Type B pancreatic cell (in vitro differentiated cells): ENCODE results near the gene CLEC18B. TPM values are rescaled to one million over a fixed set of nuclear protein-coding genes. Genes with fewer than 3 reads are reported as not detected.
"Not testable (repeated sequence)": the region's sequence is repeated elsewhere in the genome, so short reads cannot be mapped to it uniquely, and the experiment has no call there.

Experiments used
- DNase-seq: peaks from one replicate; pipeline ENCODE4 v3.0.0; 2021; ENCODE audit warnings: mixed read lengths; ENCODE audit not compliant: unreplicated experiment; ENCODE audit errors: extremely low spot score
- H3K27ac Mint-ChIP-seq: 2 replicates; pipeline ENCODE4 v1.8.0; 2021; ENCODE audit warnings: mild to moderate bottlenecking, mixed read lengths
- H3K27me3 Mint-ChIP-seq: 2 replicates; pipeline ENCODE4 v1.8.0; 2021; ENCODE audit warnings: mixed read lengths
- H3K36me3 Mint-ChIP-seq: 2 replicates; pipeline ENCODE4 v1.8.0; 2021; ENCODE audit warnings: mixed read lengths
- H3K4me1 Mint-ChIP-seq: one replicate; pipeline ENCODE4 v1.8.0; 2021; ENCODE audit warnings: mixed read lengths; ENCODE audit not compliant: unreplicated experiment
- H3K4me3 Mint-ChIP-seq: 2 replicates; pipeline ENCODE4 v1.8.0; 2021; ENCODE audit warnings: mild to moderate bottlenecking, mixed read lengths
- H3K9me3 Mint-ChIP-seq: 2 replicates; pipeline ENCODE4 v1.8.0; 2021; ENCODE audit warnings: mixed read lengths
- total RNA-seq: library from RNA; stranded (reverse); gene quantifications from 2 replicates; pipeline ENCODE4 v1.2.1, GENCODE V29; 2021; ENCODE audit warnings: low replicate concordance
- TF ChIP-seq, protein P1 (sequence below): fragments of 200-600 bp; sonication (generic); conservative IDR thresholded peaks from 2 replicates; pipeline ENCODE4 v1.5.0; 2021; ENCODE audit warnings: antibody characterized with exemption, mild to moderate bottlenecking

CLEC18B gene
- total RNA-seq, 1 donor from 2014 or later: 8.2 TPM

DNA sequence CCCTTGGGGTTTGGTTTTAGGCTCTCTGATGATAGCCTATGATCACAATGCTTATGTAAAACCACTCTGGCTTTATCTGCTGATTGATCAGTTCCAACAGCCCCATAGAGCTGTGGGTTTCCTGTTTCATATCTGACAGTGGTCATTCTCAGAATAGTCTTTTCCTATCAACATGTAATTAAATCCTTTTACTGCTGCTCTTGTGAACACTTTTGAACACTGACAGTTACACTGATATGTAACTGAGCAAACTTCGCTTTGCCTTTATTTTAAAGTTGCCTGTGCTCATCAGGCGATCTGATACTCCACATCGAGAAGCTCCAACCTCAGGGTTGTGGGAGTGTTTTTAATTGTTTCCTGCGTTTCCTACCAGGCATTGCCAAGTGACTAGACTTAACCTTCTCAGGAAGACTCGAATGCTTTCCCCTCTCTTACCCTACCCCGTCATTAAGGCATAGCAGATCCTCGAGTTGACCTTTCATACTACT, 17.3 kb upstream of the CLEC18B start:
- Mint-ChIP-seq H3K9me3 (no peaks in the 10 kb centered on the region), H3K4me3 (no peak overlapping the region), H3K27me3 (no peaks in the 10 kb centered on the region), H3K27ac (no peak overlapping the region), H3K4me1 (peaks cover 5% of the 10 kb centered on the region), H3K36me3 (peaks cover 17% of the 10 kb centered on the region)
- DNase-seq: no peak
- TF ChIP-seq, protein P1, sequence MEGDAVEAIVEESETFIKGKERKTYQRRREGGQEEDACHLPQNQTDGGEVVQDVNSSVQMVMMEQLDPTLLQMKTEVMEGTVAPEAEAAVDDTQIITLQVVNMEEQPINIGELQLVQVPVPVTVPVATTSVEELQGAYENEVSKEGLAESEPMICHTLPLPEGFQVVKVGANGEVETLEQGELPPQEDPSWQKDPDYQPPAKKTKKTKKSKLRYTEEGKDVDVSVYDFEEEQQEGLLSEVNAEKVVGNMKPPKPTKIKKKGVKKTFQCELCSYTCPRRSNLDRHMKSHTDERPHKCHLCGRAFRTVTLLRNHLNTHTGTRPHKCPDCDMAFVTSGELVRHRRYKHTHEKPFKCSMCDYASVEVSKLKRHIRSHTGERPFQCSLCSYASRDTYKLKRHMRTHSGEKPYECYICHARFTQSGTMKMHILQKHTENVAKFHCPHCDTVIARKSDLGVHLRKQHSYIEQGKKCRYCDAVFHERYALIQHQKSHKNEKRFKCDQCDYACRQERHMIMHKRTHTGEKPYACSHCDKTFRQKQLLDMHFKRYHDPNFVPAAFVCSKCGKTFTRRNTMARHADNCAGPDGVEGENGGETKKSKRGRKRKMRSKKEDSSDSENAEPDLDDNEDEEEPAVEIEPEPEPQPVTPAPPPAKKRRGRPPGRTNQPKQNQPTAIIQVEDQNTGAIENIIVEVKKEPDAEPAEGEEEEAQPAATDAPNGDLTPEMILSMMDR: no peak

GRCh38 chr16:74431516-74431915, 10.2 kb upstream of the CLEC18B start:
- Mint-ChIP-seq H3K4me3 (no peak overlapping the region), H3K27me3 (no peaks in the 10 kb centered on the region), H3K27ac (no peak overlapping the region), H3K36me3 (peaks cover 4% of the 10 kb centered on the region), H3K9me3 (no peaks in the 10 kb centered on the region), H3K4me1 (peaks cover 7% of the 10 kb centered on the region)
- DNase-seq: no peak
- TF ChIP-seq, protein P1: no peak

- H3K27ac Mint-ChIP-seq, H3K4me3 Mint-ChIP-seq, H3K4me1 Mint-ChIP-seq, DNase-seq, H3K9me3 Mint-ChIP-seq, H3K36me3 Mint-ChIP-seq, H3K27me3 Mint-ChIP-seq: not testable (repeated sequence)
- TF ChIP-seq, protein P1: peak; percentile 89
These were observed 8.9 kb upstream of the CLEC18B start for GRCh38 chr16:74430036-74430712.

GRCh38 chr16:74428493-74428892, 7.2 kb upstream of the CLEC18B start:
- H3K9me3 Mint-ChIP-seq, DNase-seq, H3K4me1 Mint-ChIP-seq, H3K4me3 Mint-ChIP-seq, H3K27me3 Mint-ChIP-seq, H3K27ac Mint-ChIP-seq, H3K36me3 Mint-ChIP-seq: not testable (repeated sequence)

DNA sequence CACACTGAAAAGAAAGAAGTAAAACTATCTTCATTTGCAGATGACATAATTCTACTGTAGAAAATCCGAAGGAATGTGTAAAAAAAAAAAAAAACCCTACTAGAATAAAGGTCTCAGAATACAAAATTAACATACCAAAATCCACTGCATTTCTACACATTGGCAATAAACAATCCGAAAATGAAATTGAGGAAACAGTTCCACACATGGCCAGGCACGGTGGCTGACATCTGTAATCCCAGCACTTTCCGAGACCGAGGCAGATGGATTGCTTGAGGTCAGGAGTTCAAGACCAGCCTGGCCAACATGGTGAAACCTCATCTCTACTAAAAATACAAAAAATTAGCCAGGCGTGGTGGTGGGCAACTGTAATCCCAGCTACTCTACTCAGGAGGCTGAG, 4.5 kb upstream of the CLEC18B start:
- H3K27me3 Mint-ChIP-seq, H3K4me1 Mint-ChIP-seq, DNase-seq, H3K4me3 Mint-ChIP-seq, H3K27ac Mint-ChIP-seq, H3K9me3 Mint-ChIP-seq, H3K36me3 Mint-ChIP-seq: not testable (repeated sequence)

- H3K27me3 Mint-ChIP-seq, H3K36me3 Mint-ChIP-seq, DNase-seq, H3K27ac Mint-ChIP-seq, H3K4me1 Mint-ChIP-seq, H3K9me3 Mint-ChIP-seq, H3K4me3 Mint-ChIP-seq: not testable (repeated sequence)
These were observed 2.4 kb upstream of the CLEC18B start for GRCh38 chr16:74423721-74424120.

- H3K27me3 Mint-ChIP-seq, H3K4me1 Mint-ChIP-seq, H3K4me3 Mint-ChIP-seq, H3K27ac Mint-ChIP-seq, DNase-seq, H3K36me3 Mint-ChIP-seq, H3K9me3 Mint-ChIP-seq: not testable (repeated sequence)
These were observed 808 bp upstream of the CLEC18B start for GRCh38 chr16:74422086-74422485.

DNA sequence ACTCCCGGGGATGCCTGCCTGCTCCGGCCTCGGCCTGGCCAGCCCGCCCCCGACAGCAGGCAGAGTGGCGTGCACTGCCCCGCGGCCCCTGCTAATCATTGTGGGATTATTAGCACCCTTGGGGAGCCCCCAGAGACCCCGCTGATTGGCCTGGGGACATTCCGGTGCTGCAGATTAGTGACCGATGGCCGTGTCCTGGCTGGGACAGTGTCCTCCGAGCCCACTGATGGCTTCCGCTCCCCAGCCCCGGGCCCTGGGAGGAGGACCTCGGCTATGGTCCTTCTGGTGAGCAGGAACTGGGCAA, 156 bp upstream of the CLEC18B start:
- H3K4me3 Mint-ChIP-seq, H3K9me3 Mint-ChIP-seq, H3K27ac Mint-ChIP-seq, H3K36me3 Mint-ChIP-seq, DNase-seq, H3K27me3 Mint-ChIP-seq, H3K4me1 Mint-ChIP-seq: not testable (repeated sequence)

DNA sequence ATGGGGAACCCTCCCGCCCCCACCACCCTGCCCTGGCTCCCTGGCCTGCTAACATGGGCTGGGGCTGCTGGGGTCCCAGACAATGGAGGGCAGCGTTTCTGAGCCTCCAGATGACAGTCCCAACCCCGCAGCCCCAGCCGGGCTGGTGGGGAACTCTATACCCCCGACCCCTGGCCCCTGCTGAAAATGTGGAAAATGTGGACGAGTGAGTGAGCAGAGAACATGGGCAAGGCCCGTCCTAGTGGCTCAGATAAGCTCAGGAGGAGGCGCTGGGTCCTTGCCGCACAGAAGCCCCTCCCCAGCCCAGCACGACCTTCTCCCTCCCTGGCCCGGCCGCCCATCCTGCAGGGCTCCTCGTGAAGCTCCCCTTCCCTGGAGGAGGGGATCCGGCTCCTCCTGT, 1.5 kb downstream of the CLEC18B start:
- DNase-seq, H3K36me3 Mint-ChIP-seq, H3K27ac Mint-ChIP-seq, H3K27me3 Mint-ChIP-seq, H3K4me3 Mint-ChIP-seq, H3K9me3 Mint-ChIP-seq, H3K4me1 Mint-ChIP-seq: not testable (repeated sequence)

DNA sequence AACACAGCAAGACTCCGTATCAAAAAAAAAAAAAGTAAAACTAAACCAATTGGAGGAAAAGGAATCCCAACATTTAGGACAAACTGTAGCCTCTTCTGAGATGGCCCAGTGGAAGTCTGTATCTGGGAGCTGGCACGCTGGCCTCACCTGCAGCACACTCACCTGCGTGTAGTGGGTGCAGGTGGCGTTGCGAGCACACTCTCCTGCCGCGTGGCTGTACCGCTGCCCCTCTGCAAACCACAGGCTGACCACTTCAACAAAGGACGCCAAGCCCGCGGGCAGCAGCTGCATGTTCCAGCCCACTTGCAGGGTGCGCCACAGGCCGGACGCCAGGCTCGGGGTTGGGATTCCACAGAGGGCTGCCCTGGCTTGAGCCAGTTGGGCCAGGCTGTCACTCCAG, 3.4 kb downstream of the CLEC18B start:
- not testable (repeated sequence) for H3K36me3 Mint-ChIP-seq, DNase-seq, H3K9me3 Mint-ChIP-seq, H3K27ac Mint-ChIP-seq, H3K4me1 Mint-ChIP-seq, H3K4me3 Mint-ChIP-seq, H3K27me3 Mint-ChIP-seq

- not testable (repeated sequence) for DNase-seq, H3K27me3 Mint-ChIP-seq, H3K4me3 Mint-ChIP-seq
These were observed 7.4 kb downstream of the CLEC18B start for GRCh38 chr16:74413920-74414319.

GRCh38 chr16:74413485-74413884, 7.8 kb downstream of the CLEC18B start:
- H3K27ac Mint-ChIP-seq, H3K9me3 Mint-ChIP-seq, H3K4me3 Mint-ChIP-seq, DNase-seq, H3K27me3 Mint-ChIP-seq, H3K4me1 Mint-ChIP-seq, H3K36me3 Mint-ChIP-seq: not testable (repeated sequence)

More at GRCh38 chr16:74413920-74414319, 7.4 kb downstream of the CLEC18B start:
- H3K27ac Mint-ChIP-seq, H3K9me3 Mint-ChIP-seq, H3K36me3 Mint-ChIP-seq, H3K4me1 Mint-ChIP-seq: not testable (repeated sequence)
